K562 (cell line): ENCODE results near the gene TTC8. TPM values are rescaled to one million over a fixed set of nuclear protein-coding genes. Genes with fewer than 3 reads are reported as not detected.

Experiments
- ATAC-seq: fragments of 200-7000 bp; cut with Tn5 transposase; 3 replicates; pipeline ENCODE4 v1.9.1; 2020; ENCODE audit warnings: moderate library complexity
- BruUV-seq: library from RNA; stranded (reverse); fragments of 400-500 nt; replicated peaks from 2 replicates; lab custom pipeline; 2021; lab: Mats Ljungman, UMichigan
- CTCF ChIA-PET: fragments of 300-600 bp; formaldehyde crosslinking; extraction: SDS; loops from one replicate; lab custom pipeline; 2021; ENCODE audit warnings: low intra/inter-chr PET ratio; lab: Yijun Ruan, JAX
- POLR2A ChIA-PET: fragments of 300-600, 350-650 bp; sonication (Branson Sonifier 250); formaldehyde crosslinking; extraction: SDS; loops from one replicate; lab custom pipeline; 2021; ENCODE audit warnings: antibody characterized with exemption, inconsistent platforms; lab: Yijun Ruan, JAX
- DNase-seq, 4 experiments: peaks; one replicate each; pipeline versions ENCODE4 v3.0.0 to v3.0.0-alpha.2; 2011 to 2018; ENCODE audit warnings: low spot score in 3 of 4, mixed read lengths in 3 of 4; ENCODE audit errors: extremely low read depth in 1 of 4
- FAIRE-seq: peaks from 2 replicates; lab custom pipeline; 2011; peaks lifted over from hg19 to GRCh38; lab: Jason Lieb, UNC
- H2AFZ ChIP-seq: 2 replicates; pipeline ENCODE4 v1.6.0; 2011; ENCODE audit warnings: low read depth, low read length, control low read depth, inconsistent platforms
- H3K27ac ChIP-seq: fragments of 200-600 bp; 3 replicates; pipeline ENCODE4 v1.8.0; 2011; ENCODE audit warnings: low read depth, mild to moderate bottlenecking, control low read depth, inconsistent platforms, low read length, moderate library complexity, mixed read lengths; ENCODE audit errors: extremely low read depth
- H3K27me3 ChIP-seq, 2 experiments: fragments of 300-600 bp in 1 of 2; 2 replicates in 1 of 2; 3 replicates in 1 of 2; pipeline versions ENCODE4 v1.6.0 to v1.8.0; 2011; ENCODE audit warnings: inconsistent platforms in 2 of 2, low read length in 2 of 2, mild to moderate bottlenecking in 1 of 2, mixed read lengths in 1 of 2, moderate library complexity in 1 of 2; ENCODE audit not compliant: control insufficient read depth in 2 of 2, insufficient read depth in 2 of 2
- H3K36me3 ChIP-seq: fragments of 300-600 bp; 3 replicates; pipeline ENCODE4 v1.8.0; 2011; ENCODE audit warnings: mild to moderate bottlenecking, low read length, inconsistent platforms; ENCODE audit not compliant: control insufficient read depth, insufficient read depth
- H3K4me1 ChIP-seq, 2 experiments: fragments of 200-600 bp in 1 of 2; replicated peaks in 1 of 2; 2 replicates in 1 of 2; 3 replicates in 1 of 2; pipeline versions ENCODE4 v1.5.1 to v1.8.0; 2011; ENCODE audit warnings: inconsistent platforms in 2 of 2, low read length in 2 of 2, mild to moderate bottlenecking in 1 of 2, mixed read lengths in 1 of 2, moderate library complexity in 1 of 2; ENCODE audit not compliant: control insufficient read depth in 2 of 2, insufficient read depth in 2 of 2
- H3K4me2 ChIP-seq: 2 replicates; pipeline ENCODE4 v1.6.1; 2011; ENCODE audit warnings: low read length, control low read depth, inconsistent platforms, mixed read lengths; ENCODE audit not compliant: insufficient read depth
- H3K4me3 ChIP-seq: fragments of 200-600 bp; sonication (generic), shearing (Covaris generic); 2 replicates; pipeline ENCODE4 v1.5.1; 2016; ENCODE audit warnings: control low read depth, inconsistent platforms
- H3K79me2 ChIP-seq: fragments of 200-600 bp; 3 replicates; pipeline ENCODE4 v1.8.0; 2011; ENCODE audit warnings: low read length, inconsistent platforms; ENCODE audit not compliant: control insufficient read depth, insufficient read depth
- H3K9ac ChIP-seq, 2 experiments: 2 replicates each; pipeline versions ENCODE4 v1.6.0 to v1.6.1; 2011; ENCODE audit warnings: low read depth in 2 of 2, low read length in 2 of 2, control low read depth in 1 of 2, inconsistent platforms in 1 of 2, mild to moderate bottlenecking in 1 of 2, mixed read lengths in 1 of 2; ENCODE audit not compliant: insufficient read depth in 1 of 2
- H3K9me1 ChIP-seq: one replicate; pipeline ENCODE4 v1.6.0; 2011; ENCODE audit warnings: inconsistent platforms, mild to moderate bottlenecking, low read length, moderate library complexity; ENCODE audit not compliant: control insufficient read depth, insufficient read depth
- H3K9me3 ChIP-seq: replicated peaks from 2 replicates; pipeline ENCODE4 v1.5.1; 2011; ENCODE audit warnings: low read depth, low read length, inconsistent platforms; ENCODE audit not compliant: control insufficient read depth, insufficient read depth
- H4K20me1 ChIP-seq: replicated peaks from 2 replicates; pipeline ENCODE4 v1.6.1; 2011; ENCODE audit warnings: low read length, inconsistent platforms, mixed read lengths; ENCODE audit not compliant: control insufficient read depth, insufficient read depth
- CHD4 ChIP-seq: fragments of 200-600 bp; sonication (generic); IDR thresholded peaks from 3 replicates; pipeline ENCODE4 v1.6.1; 2012; ENCODE audit warnings: low read depth, mild to moderate bottlenecking, mixed read lengths, low read length, inconsistent platforms; ENCODE audit not compliant: insufficient read depth, insufficient replicate concordance, poor library complexity, severe bottlenecking
- ESRRA ChIP-seq: fragments of 450-650 bp; IDR thresholded peaks from 2 replicates; pipeline ENCODE4 v1.6.1; 2014; ENCODE audit warnings: low read depth, mild to moderate bottlenecking, moderate library complexity, borderline replicate concordance
- HDAC8 ChIP-seq: fragments of 450-650 bp; IDR thresholded peaks from 2 replicates; pipeline ENCODE4 v1.6.1; 2016; ENCODE audit warnings: mild to moderate bottlenecking, missing genetic modification characterization, moderate library complexity, missing compliant biosample characterization
- HNRNPK ChIP-seq: fragments of 200-400 bp; formaldehyde crosslinking; IDR thresholded peaks from one replicate; pipeline ENCODE4 v1.6.1; 2018; ENCODE audit warnings: mild to moderate bottlenecking, low read depth, low read length; ENCODE audit not compliant: poor library complexity, severe bottlenecking
- LARP7 ChIP-seq: fragments of 450-650 bp; IDR thresholded peaks from 2 replicates; pipeline ENCODE4 v1.6.1; 2016
- MED1 ChIP-seq: sonication (generic); formaldehyde crosslinking; IDR thresholded peaks from 2 replicates; pipeline ENCODE4 v1.8.1; 2023; ENCODE audit warnings: missing genetic modification reagents, borderline replicate concordance
- MYBL2 ChIP-seq, 2 experiments: fragments of 450-650 bp in 1 of 2; sonication (generic) in 1 of 2; formaldehyde crosslinking in 1 of 2; IDR thresholded peaks; 2 replicates each; pipeline versions ENCODE4 v1.6.1 to v1.8.1; 2017 to 2022; ENCODE audit warnings: borderline replicate concordance in 1 of 2, inconsistent platforms in 1 of 2, low read depth in 1 of 2, mild to moderate bottlenecking in 1 of 2, missing genetic modification reagents in 1 of 2, moderate library complexity in 1 of 2
- NCOR1 ChIP-seq: fragments of 450-650 bp; IDR thresholded peaks from 2 replicates; pipeline ENCODE4 v1.6.1; 2016; ENCODE audit warnings: mild to moderate bottlenecking, moderate library complexity
- PHB ChIP-seq: fragments of 250-450 bp; sonication (Bioruptor Pico); IDR thresholded peaks from 2 replicates; pipeline ENCODE4 v1.5.0; 2021
- PPARD ChIP-seq: fragments of 250-450 bp; sonication (Bioruptor Pico); IDR thresholded peaks from 2 replicates; pipeline ENCODE4 v1.8.0; 2022; ENCODE audit warnings: inconsistent platforms, mild to moderate bottlenecking, moderate library complexity
- RBFOX2 ChIP-seq: fragments of 200-400 bp; formaldehyde crosslinking; IDR thresholded peaks from 2 replicates; pipeline ENCODE4 v1.6.1; 2017; ENCODE audit warnings: low read depth, mild to moderate bottlenecking, low read length, moderate library complexity
- SRSF9 ChIP-seq: fragments of 200-400 bp; formaldehyde crosslinking; IDR thresholded peaks from 2 replicates; pipeline ENCODE4 v1.6.1; 2017; ENCODE audit warnings: low read depth, low read length, borderline replicate concordance
- TAF1 ChIP-seq: IDR thresholded peaks from 2 replicates; pipeline ENCODE4 v1.6.1; 2011; ENCODE audit warnings: mild to moderate bottlenecking, low read length, moderate library complexity; ENCODE audit not compliant: insufficient read depth, control insufficient read depth, severe bottlenecking; ENCODE audit errors: extremely low read depth
- ZNF121 ChIP-seq: sonication (generic); formaldehyde crosslinking; conservative IDR thresholded peaks from 2 replicates; pipeline ENCODE4 v1.8.0; 2022; ENCODE audit warnings: missing genetic modification reagents
- in situ Hi-C: fragments of 300-500 bp; cut with MboI; formaldehyde crosslinking; loops from 4 replicates; pipeline ENCODE4 v1.15.0; 2018; ENCODE audit warnings: inconsistent platforms, mixed read lengths
- intact Hi-C: fragments of 100-400 bp; cut with micrococcal nuclease; formaldehyde crosslinking; loops from 2 replicates; pipeline ENCODE4 v1.14.2; 2022
- polyA plus RNA-seq, 8 experiments: library from polyadenylated mRNA; depleted of rRNA in 4 of 8; stranded (reverse) in 5 of 8; unstranded in 3 of 8; fragments of >200 nt; fragmentation: Nextera tagmentation in 2 of 8; fragmentation: Illumina TruSeq in 1 of 8; extraction: Ambion mirVana in 2 of 8; extraction: Trizol in 1 of 8; gene quantifications; 2 replicates each; pipeline versions ENCODE4 v1.2.1 to v1.2.3, GENCODE V29; 2011 to 2014; ENCODE audit warnings: inconsistent platforms in 1 of 8, missing spikeins in 1 of 8
- total RNA-seq, 7 experiments: library from RNA; depleted of rRNA in 6 of 7; stranded (reverse); fragments of >200 nt in 6 of 7; fragmentation: Illumina TruSeq in 2 of 7; extraction: Trizol in 2 of 7; gene quantifications; 2 replicates each; pipeline versions ENCODE4 v1.2.1 to v1.2.3, GENCODE V29; 2011 to 2021; ENCODE audit warnings: low replicate concordance in 1 of 7
- TF ChIP-seq, protein P1 (sequence below), 2 experiments: fragments of 450-650 bp; IDR thresholded peaks; 2 replicates each; pipeline ENCODE4 v1.6.1; 2016
- TF ChIP-seq, protein P2 (sequence below): fragments of 450-650 bp; IDR thresholded peaks from 2 replicates; pipeline ENCODE4 v1.6.1; 2016; ENCODE audit warnings: missing biosample characterization, missing genetic modification characterization
- TF ChIP-seq, protein P3 (sequence below): sonication (generic); formaldehyde crosslinking; IDR thresholded peaks from 2 replicates; pipeline ENCODE4 v1.8.0; 2022; ENCODE audit warnings: missing genetic modification reagents, mild to moderate bottlenecking, moderate library complexity, borderline replicate concordance

The TTC8 gene
- total and polyA plus RNA-seq, 9 of the 15 experiments (the other 6 are each of a cell fraction or from before 2014, with no cell fraction given) = 7.3 to 22.7 (median 9.6) TPM

DNA sequence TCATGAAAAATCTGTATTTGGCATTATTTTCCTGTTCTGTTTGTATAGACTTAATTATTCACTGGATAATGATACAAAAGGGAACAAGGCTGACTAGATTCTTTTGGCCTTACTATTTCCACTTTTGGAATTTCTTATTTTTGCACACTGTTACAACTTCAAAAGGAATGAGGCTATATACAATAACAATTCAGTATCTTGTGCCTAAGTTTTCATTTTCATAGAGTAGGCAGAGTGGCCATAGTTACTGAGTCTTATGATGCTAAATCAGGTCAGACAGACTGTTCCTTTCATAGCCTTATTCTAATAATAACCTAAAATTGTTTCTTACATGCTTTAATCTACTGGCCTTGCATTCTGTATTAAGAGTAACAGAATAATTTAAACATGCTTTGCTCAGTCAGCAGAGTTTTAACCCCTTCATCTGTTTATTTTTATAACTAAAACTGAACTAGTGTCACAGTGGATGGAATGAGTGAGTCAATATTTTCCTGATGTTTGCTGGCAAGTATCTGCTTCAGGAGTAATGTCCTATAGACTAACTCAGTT lies 10.5 kb downstream of the TTC8 start:
- no TSS peak for BruUV-seq
- no peak for DNase-seq
- H3K27ac ChIP-seq = no peak overlapping the region
- no peak overlapping the region for H3K4me2 ChIP-seq
- no peaks in the 10 kb centered on the region for H4K20me1 ChIP-seq
- H3K4me1 ChIP-seq = peaks cover 0 to 8% of the 10 kb centered on the region in 2 experiments; a peak in 2 of 5 replicates
- POLR2A ChIA-PET = interaction anchor here (2.4 kb wide), 1 partner anchor 10 kb away, joined by 9 read pairs; the partner anchor contains the start of gene TTC8
- H3K4me3 ChIP-seq = no peak overlapping the region
- no peak for FAIRE-seq
- no peaks in the 10 kb centered on the region for H3K79me2 ChIP-seq
- no peak for TF ChIP-seq NCOR1
- TF ChIP-seq SRSF9 = no peak
- no peak for TF ChIP-seq ESRRA
- no peak for TF ChIP-seq ZNF121 (CRISPR knock-in tag)
- TF ChIP-seq HNRNPK = no peak
- no peak for TF ChIP-seq LARP7
- TF ChIP-seq, protein P1, sequence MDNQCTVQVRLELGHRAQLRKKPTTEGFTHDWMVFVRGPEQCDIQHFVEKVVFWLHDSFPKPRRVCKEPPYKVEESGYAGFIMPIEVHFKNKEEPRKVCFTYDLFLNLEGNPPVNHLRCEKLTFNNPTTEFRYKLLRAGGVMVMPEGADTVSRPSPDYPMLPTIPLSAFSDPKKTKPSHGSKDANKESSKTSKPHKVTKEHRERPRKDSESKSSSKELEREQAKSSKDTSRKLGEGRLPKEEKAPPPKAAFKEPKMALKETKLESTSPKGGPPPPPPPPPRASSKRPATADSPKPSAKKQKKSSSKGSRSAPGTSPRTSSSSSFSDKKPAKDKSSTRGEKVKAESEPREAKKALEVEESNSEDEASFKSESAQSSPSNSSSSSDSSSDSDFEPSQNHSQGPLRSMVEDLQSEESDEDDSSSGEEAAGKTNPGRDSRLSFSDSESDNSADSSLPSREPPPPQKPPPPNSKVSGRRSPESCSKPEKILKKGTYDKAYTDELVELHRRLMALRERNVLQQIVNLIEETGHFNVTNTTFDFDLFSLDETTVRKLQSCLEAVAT (IDR thresholded peaks at IDR 0.05) = no peak
- TF ChIP-seq MED1 (CRISPR knock-in tag) = no peak
- TF ChIP-seq, protein P2, sequence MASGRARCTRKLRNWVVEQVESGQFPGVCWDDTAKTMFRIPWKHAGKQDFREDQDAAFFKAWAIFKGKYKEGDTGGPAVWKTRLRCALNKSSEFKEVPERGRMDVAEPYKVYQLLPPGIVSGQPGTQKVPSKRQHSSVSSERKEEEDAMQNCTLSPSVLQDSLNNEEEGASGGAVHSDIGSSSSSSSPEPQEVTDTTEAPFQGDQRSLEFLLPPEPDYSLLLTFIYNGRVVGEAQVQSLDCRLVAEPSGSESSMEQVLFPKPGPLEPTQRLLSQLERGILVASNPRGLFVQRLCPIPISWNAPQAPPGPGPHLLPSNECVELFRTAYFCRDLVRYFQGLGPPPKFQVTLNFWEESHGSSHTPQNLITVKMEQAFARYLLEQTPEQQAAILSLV = no peak
- TF ChIP-seq PHB (CRISPR knock-in tag) = no peak
- no peak for TF ChIP-seq MYBL2 (IDR thresholded peaks at IDR 0.05; ENCODE audit: low read depth)
- TF ChIP-seq MYBL2 (CRISPR knock-in tag; IDR thresholded peaks at IDR 0.05; ENCODE audit: borderline replicate concordance) = no peak
- no peak for TF ChIP-seq PPARD
- no peak for TF ChIP-seq CHD4
- no peak for TF ChIP-seq RBFOX2
- TF ChIP-seq TAF1 = no peak
- no peak for TF ChIP-seq HDAC8 (tag)
- TF ChIP-seq, protein P3, sequence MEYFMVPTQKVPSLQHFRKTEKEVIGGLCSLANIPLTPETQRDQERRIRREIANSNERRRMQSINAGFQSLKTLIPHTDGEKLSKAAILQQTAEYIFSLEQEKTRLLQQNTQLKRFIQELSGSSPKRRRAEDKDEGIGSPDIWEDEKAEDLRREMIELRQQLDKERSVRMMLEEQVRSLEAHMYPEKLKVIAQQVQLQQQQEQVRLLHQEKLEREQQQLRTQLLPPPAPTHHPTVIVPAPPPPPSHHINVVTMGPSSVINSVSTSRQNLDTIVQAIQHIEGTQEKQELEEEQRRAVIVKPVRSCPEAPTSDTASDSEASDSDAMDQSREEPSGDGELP (CRISPR knock-in tag) = no peak
- TF ChIP-seq, all 486 proteins: peak for 0
- intact Hi-C loops = no loop called here
- H3K36me3 ChIP-seq = no peaks in the 10 kb centered on the region
- H3K9ac ChIP-seq = no peak overlapping the region
- ATAC-seq = no peak
- no peak overlapping the region for H2AFZ ChIP-seq
- no peaks in the 10 kb centered on the region for H3K9me3 ChIP-seq
- CTCF ChIA-PET = no interaction called here
- no peaks in the 10 kb centered on the region for H3K27me3 ChIP-seq
- no peaks in the 10 kb centered on the region for H3K9me1 ChIP-seq
- in situ Hi-C loops = no loop called here
